CD4-positive, alpha-beta T cell (primary cell): ENCODE measurements around the gene SPNS3. TPM values are rescaled to one million over a fixed set of nuclear protein-coding genes. Genes with fewer than 3 reads are reported as not detected.

Source experiments
- ATAC-seq: fragments of 200-7000 bp; cut with Tn5 transposase; one replicate; pipeline ENCODE4 v1.10.0; 2022; ENCODE audit warnings: mild to moderate bottlenecking; ENCODE audit not compliant: poor library complexity
- CTCF ChIA-PET: fragments of 350-600 bp; sonication (Branson Sonifier 250); formaldehyde crosslinking; loops from one replicate; lab custom pipeline; 2021; ENCODE audit warnings: antibody characterized with exemption, inconsistent platforms; lab: Charles Lee
- POLR2A ChIA-PET: fragments of 350-600 bp; sonication (Branson Sonifier 250); formaldehyde crosslinking; loops from one replicate; lab custom pipeline; 2021; ENCODE audit warnings: antibody characterized with exemption, inconsistent platforms; lab: Charles Lee
- DNase-seq, 14 experiments: peaks; one replicate each; pipeline ENCODE4 v3.0.0-alpha.2; 2013 to 2020; ENCODE audit warnings: mixed read lengths in 2 of 14
- H3K27ac ChIP-seq, 2 donors: one replicate each; pipeline versions ENCODE4 v1.5.1 to v1.7.0; 2013; ENCODE audit warnings: low read length in 2 of 2, low read depth in 1 of 2, mild to moderate bottlenecking in 1 of 2
- H3K27me3 ChIP-seq, 2 experiments: 1 replicate in 1 of 2; 2 replicates in 1 of 2; pipeline versions ENCODE4 v1.6.1 to v1.7.0; 2013; ENCODE audit warnings: low read length in 2 of 2, control low read depth in 1 of 2, mild to moderate bottlenecking in 1 of 2, moderate library complexity in 1 of 2; ENCODE audit not compliant: insufficient read depth in 2 of 2, control insufficient read depth in 1 of 2
- H3K36me3 ChIP-seq: one replicate; pipeline ENCODE4 v1.6.1; 2013; ENCODE audit warnings: low read length, control low read depth; ENCODE audit not compliant: insufficient read depth
- H3K4me1 ChIP-seq: one replicate; pipeline ENCODE4 v1.6.1; 2013; ENCODE audit warnings: low read length, control low read depth; ENCODE audit not compliant: insufficient read depth
- H3K4me3 ChIP-seq: one replicate; pipeline ENCODE4 v1.5.1; 2013; ENCODE audit warnings: mild to moderate bottlenecking, low read length, moderate library complexity
- H3K9me3 ChIP-seq, 2 experiments: 1 replicate in 1 of 2; 2 replicates in 1 of 2; pipeline versions ENCODE4 v1.6.1 to v1.7.0; 2013; ENCODE audit warnings: low read length in 2 of 2, mild to moderate bottlenecking in 2 of 2, control low read depth in 1 of 2, moderate library complexity in 1 of 2; ENCODE audit not compliant: control insufficient read depth in 1 of 2, insufficient read depth in 1 of 2
- H3K27ac Mint-ChIP-seq: one replicate; pipeline ENCODE4 v1.8.0; 2020; ENCODE audit warnings: mixed read lengths
- H3K27me3 Mint-ChIP-seq: one replicate; pipeline ENCODE4 v1.8.0; 2021; ENCODE audit warnings: mixed read lengths
- H3K36me3 Mint-ChIP-seq: one replicate; pipeline ENCODE4 v1.8.0; 2021; ENCODE audit warnings: low read depth, mixed read lengths
- H3K4me1 Mint-ChIP-seq: one replicate; pipeline ENCODE4 v1.8.0; 2021; ENCODE audit warnings: low read depth, mixed read lengths
- H3K4me3 Mint-ChIP-seq: one replicate; pipeline ENCODE4 v1.8.0; 2020; ENCODE audit warnings: mild to moderate bottlenecking, mixed read lengths
- H3K9me3 Mint-ChIP-seq: one replicate; pipeline ENCODE4 v1.8.0; 2020; ENCODE audit warnings: mixed read lengths
- intact Hi-C, 2 experiments: fragments of 100-400 bp; cut with DNase I in 1 of 2; cut with micrococcal nuclease in 1 of 2; formaldehyde crosslinking; loops; one replicate each; pipeline versions ENCODE4 v1.15.1 to v1.9.0; 2023 to 2025; cut with DNase I, micrococcal nuclease
- total RNA-seq, 174 experiments: library from RNA in 2 of 174; stranded (reverse) in 2 of 174; gene quantifications; one replicate each; pipeline ENCODE4 v1.2.3 and lab custom pipeline; 2021 to 2026
- TF ChIP-seq, protein P1 (sequence below): fragments of 200-600 bp; IDR thresholded peaks from one replicate; pipeline ENCODE4 v1.8.0; 2022; ENCODE audit warnings: antibody characterized with exemption, mild to moderate bottlenecking

Gene SPNS3
- total RNA-seq, 2 experiments from 2014 or later, result 2.3 to 2.5 TPM

DNA sequence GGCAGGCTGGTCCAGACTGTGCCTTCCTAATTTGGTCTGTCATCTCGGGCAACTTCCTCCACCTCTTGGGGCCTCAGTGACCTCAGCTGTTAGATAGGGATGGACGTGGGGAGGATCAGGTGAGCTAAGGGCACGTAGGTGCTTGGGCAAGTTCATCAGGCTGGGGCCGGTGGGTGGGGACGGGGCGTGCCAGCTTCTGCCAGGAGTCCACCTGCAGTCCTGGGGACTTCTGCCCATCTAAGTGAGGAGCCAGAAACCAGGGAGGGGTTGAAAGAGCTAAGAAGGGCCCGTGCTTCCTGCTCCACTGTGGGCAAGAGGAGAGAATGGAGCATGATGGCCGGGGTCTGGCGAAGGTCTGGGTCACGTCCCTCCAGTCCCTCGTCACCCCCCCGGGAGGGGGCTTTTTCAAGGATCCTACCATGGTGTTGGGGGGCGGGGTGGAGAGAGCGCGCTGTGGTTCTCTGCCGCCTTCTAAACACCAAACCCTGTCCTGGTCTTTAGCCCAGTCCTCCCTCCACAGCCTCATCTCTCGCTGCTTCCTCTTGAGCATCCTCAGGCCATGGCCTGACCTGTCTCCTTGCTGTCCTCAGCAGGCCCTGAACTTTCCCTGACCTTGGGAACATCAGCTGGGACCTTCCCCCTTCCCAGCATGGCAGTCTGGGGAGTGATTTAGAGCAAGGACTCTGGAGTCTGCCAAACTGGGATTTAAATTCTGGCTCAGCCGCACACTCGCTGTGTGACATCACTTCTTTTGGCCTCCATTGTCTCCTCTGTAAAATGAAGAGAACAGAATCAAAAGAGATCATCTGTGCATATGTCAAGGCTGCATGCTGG lies 86.5 kb downstream of the SPNS3 start:
- no peaks in the 10 kb centered on the region for H3K36me3 Mint-ChIP-seq
- no peaks in the 10 kb centered on the region for H3K27me3 Mint-ChIP-seq
- ATAC-seq (no peak), DNase-seq (no peak)
- no peak overlapping the region for H3K4me3 ChIP-seq
- H3K9me3 Mint-ChIP-seq, result no peaks in the 10 kb centered on the region
- H3K27ac Mint-ChIP-seq, result no peak overlapping the region
- ChIA-PET CTCF (no interaction called here), POLR2A (no interaction called here)
- intact Hi-C loops, result no loop called here
- H3K4me1 ChIP-seq, result no peaks in the 10 kb centered on the region
- no peaks in the 10 kb centered on the region for H3K9me3 ChIP-seq
- H3K36me3 ChIP-seq, result no peaks in the 10 kb centered on the region
- H3K27ac ChIP-seq, result no peak overlapping the region
- H3K27me3 ChIP-seq, result no peaks in the 10 kb centered on the region
- TF ChIP-seq, protein P1, sequence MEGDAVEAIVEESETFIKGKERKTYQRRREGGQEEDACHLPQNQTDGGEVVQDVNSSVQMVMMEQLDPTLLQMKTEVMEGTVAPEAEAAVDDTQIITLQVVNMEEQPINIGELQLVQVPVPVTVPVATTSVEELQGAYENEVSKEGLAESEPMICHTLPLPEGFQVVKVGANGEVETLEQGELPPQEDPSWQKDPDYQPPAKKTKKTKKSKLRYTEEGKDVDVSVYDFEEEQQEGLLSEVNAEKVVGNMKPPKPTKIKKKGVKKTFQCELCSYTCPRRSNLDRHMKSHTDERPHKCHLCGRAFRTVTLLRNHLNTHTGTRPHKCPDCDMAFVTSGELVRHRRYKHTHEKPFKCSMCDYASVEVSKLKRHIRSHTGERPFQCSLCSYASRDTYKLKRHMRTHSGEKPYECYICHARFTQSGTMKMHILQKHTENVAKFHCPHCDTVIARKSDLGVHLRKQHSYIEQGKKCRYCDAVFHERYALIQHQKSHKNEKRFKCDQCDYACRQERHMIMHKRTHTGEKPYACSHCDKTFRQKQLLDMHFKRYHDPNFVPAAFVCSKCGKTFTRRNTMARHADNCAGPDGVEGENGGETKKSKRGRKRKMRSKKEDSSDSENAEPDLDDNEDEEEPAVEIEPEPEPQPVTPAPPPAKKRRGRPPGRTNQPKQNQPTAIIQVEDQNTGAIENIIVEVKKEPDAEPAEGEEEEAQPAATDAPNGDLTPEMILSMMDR, result no peak
- no peaks in the 10 kb centered on the region for H3K4me1 Mint-ChIP-seq
- no peak overlapping the region for H3K4me3 Mint-ChIP-seq

DNA sequence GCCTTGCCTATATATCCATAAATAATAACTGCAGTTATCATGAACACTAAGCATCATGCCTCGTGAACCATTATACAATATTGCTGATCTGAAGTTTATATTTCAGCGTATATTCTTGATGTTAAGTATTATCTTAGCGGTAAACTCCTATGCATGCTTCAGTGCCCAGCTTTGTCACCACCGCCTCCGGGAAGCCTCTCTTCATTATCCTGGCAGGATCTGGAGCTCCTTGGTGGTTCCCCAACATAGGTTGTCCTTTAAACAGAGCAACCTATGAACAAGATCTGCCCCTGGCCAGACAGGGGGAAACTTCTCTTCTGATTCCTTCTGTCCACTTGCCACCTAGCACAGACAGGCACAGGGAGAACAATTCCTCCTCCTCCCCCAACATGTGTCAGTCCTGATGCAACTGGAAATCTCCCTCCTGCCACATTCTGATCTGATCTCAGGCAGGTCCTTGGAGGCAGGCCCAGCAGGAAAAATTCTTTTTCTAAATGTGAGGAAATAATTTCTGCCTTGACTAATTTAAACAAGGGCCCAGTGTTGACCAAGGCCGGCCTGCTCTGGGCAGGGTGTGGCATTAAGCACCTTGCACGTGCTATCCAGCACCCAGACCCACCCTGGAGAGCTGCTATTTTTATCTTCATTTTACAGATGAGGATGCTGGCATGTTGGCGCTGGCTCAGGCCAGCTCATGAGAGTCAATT lies 87.3 kb downstream of the SPNS3 start:
- intact Hi-C loops, result no loop called here
- ChIA-PET CTCF (no interaction called here), POLR2A (no interaction called here)
- no peak overlapping the region for H3K4me3 ChIP-seq
- TF ChIP-seq, protein P1, result no peak
- no peaks in the 10 kb centered on the region for H3K36me3 ChIP-seq
- H3K27ac ChIP-seq, result no peak overlapping the region
- DNase-seq (no peak), ATAC-seq (no peak)
- Mint-ChIP-seq H3K27me3 (no peaks in the 10 kb centered on the region), H3K36me3 (no peaks in the 10 kb centered on the region), H3K4me1 (no peaks in the 10 kb centered on the region), H3K27ac (no peak overlapping the region), H3K9me3 (no peaks in the 10 kb centered on the region), H3K4me3 (no peak overlapping the region)
- H3K9me3 ChIP-seq, result no peaks in the 10 kb centered on the region
- no peaks in the 10 kb centered on the region for H3K27me3 ChIP-seq
- H3K4me1 ChIP-seq, result no peaks in the 10 kb centered on the region

DNA sequence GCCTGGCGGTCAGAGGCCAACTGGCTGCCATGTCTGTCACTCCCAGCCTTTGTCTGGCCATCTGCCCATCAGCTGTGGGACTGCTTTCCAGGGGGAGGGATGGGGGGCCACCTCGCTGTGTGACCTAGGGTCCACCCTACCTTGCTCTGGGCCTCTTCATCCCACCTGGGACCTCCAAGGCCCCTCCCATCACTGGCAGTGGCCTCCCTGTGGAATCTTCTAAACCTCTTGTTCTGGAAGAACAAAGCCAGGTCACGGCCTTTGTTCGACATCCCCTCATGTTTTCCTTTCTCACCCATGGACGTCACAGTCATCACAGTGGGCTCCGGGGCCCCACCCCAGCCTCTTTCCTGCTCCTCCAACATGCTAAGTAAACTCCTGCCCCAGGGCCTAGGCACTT lies 88.9 kb downstream of the SPNS3 start:
- Mint-ChIP-seq H3K36me3 (no peaks in the 10 kb centered on the region), H3K9me3 (no peaks in the 10 kb centered on the region), H3K27ac (no peak overlapping the region), H3K4me1 (no peaks in the 10 kb centered on the region), H3K4me3 (no peak overlapping the region), H3K27me3 (no peaks in the 10 kb centered on the region)
- H3K4me1 ChIP-seq, result no peaks in the 10 kb centered on the region
- ChIA-PET POLR2A (no interaction called here), CTCF (no interaction called here)
- H3K27ac ChIP-seq, result no peak overlapping the region
- no peak for DNase-seq
- H3K36me3 ChIP-seq, result no peaks in the 10 kb centered on the region
- no peak overlapping the region for H3K4me3 ChIP-seq
- TF ChIP-seq, protein P1, result no peak
- no peaks in the 10 kb centered on the region for H3K27me3 ChIP-seq
- ATAC-seq, result no peak
- intact Hi-C loops, result no loop called here
- H3K9me3 ChIP-seq, result no peaks in the 10 kb centered on the region
